GOT3 (cell line): ENCODE measurements around the gene HCN2.

ENCODE experiments used
- DNase-seq: peaks from one replicate; lab custom pipeline; 2025; ENCODE audit warnings: mixed read lengths; lab: John Stamatoyannopoulos, UW

Gene HCN2

DNA sequence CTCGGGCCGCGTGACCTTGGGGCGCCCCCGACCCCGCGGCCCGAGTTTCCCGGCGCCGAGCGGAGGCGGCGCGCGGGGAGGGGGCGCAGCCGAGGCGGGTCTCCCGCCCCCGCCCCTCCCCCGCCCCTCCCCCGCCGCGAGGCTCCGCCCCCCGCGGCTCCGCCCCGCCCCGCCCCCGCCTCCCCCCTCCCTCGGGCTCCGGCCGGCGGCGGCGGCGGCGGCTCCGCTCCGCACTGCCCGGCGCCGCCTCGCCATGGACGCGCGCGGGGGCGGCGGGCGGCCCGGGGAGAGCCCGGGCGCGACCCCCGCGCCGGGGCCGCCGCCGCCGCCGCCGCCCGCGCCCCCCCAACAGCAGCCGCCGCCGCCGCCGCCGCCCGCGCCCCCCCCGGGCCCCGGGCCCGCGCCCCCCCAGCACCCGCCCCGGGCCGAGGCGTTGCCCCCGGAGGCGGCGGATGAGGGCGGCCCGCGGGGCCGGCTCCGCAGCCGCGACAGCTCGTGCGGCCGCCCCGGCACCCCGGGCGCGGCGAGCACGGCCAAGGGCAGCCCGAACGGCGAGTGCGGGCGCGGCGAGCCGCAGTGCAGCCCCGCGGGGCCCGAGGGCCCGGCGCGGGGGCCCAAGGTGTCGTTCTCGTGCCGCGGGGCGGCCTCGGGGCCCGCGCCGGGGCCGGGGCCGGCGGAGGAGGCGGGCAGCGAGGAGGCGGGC lies at the start of gene HCN2:
Gene HCN2, plus strand, starts transcription at position 189 of the 703 bp plus-strand sequence. Its CDS starts 65 bp downstream, at position 254.
- DNase-seq = no peak

GRCh38 chr19:540867-541637 lies 48.6 kb upstream of the HCN2 start:
- DNase-seq = no peak

DNA sequence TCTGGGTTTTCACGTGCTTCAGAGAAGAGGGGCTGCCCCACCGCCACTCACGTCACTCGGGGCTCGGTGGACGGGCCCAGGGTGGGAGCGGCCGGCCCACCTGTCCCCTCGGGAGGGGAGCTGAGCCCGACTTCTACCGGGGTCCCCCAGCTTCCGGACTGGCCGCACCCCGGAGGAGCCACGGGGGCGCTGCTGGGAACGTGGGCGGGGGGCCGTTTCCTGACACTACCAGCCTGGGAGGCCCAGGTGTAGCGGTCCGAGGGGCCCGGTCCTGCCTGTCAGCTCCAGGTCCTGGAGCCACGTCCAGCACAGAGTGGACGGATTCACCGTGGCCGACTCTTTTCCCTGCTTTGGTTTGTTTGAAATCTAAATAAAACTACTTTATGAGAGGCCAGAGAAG lies 48.0 kb upstream of the HCN2 start:
- no peak for DNase-seq

- no peak for DNase-seq
Observed at GRCh38 chr19:542173-542866, 47.4 kb upstream of the HCN2 start.

GRCh38 chr19:543910-544608 lies 45.6 kb upstream of the HCN2 start, which contains the start of gene GZMM:
GZMM (plus strand) TSS chr19:544053; CDS start chr19:544072, 19 bp downstream.
- DNase-seq = no peak

DNA sequence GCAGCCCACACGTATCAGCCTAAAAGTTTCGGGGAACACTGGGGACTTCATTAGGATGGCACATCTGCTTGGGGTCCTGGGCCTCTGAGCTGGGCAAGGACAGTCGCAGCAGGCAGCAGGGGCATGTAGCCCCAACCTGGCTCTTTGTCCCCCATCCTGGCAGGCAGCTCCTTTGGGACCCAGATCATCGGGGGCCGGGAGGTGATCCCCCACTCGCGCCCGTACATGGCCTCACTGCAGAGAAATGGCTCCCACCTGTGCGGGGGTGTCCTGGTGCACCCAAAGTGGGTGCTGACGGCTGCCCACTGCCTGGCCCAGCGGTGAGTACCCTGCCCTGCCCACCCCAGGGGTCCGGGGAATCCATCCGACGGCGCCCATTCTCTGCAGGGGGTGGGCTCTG lies 42.6 kb upstream of the HCN2 start:
- DNase-seq = no peak

GRCh38 chr19:547836-548720 lies 41.6 kb upstream of the HCN2 start:
- DNase-seq = no peak

DNA sequence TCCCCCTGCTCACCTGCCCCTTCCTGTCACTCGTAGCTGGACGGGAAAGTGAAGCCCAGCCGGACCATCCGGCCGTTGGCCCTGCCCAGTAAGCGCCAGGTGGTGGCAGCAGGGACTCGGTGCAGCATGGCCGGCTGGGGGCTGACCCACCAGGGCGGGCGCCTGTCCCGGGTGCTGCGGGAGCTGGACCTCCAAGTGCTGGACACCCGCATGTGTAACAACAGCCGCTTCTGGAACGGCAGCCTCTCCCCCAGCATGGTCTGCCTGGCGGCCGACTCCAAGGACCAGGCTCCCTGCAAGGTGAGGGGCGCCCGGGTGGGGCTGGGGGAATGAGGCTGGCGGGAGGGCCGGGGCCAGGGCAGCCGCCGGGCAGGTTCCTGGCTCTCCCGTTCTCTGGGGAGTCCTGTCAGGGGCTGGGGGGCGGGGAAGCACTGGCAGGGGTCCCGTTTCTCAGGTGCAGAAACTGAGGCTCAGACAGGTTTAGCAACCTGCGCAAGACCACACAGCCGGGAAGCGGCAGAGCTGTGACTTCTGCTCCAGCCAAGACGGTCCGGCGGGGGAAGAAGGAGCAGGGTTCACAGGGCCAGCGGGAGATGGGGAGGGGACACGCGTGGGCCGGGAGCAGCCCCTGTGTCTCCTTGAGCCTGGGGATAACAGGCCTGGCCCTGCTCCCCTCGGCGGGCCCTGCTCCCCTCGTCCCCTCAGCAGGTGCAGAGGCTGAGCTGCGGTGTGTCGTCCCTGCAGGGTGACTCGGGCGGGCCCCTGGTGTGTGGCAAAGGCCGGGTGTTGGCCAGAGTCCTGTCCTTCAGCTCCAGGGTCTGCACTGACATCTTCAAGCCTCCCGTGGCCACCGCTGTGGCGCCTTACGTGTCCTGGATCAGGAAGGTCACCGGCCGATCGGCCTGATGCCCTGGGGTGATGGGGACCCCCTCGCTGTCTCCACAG lies 40.5 kb upstream of the HCN2 start:
- no peak for DNase-seq

- no peak for DNase-seq
Observed at GRCh38 chr19:554817-555216, 34.9 kb upstream of the HCN2 start.

GRCh38 chr19:555474-555808 lies 34.2 kb upstream of the HCN2 start:
- DNase-seq = no peak

DNA sequence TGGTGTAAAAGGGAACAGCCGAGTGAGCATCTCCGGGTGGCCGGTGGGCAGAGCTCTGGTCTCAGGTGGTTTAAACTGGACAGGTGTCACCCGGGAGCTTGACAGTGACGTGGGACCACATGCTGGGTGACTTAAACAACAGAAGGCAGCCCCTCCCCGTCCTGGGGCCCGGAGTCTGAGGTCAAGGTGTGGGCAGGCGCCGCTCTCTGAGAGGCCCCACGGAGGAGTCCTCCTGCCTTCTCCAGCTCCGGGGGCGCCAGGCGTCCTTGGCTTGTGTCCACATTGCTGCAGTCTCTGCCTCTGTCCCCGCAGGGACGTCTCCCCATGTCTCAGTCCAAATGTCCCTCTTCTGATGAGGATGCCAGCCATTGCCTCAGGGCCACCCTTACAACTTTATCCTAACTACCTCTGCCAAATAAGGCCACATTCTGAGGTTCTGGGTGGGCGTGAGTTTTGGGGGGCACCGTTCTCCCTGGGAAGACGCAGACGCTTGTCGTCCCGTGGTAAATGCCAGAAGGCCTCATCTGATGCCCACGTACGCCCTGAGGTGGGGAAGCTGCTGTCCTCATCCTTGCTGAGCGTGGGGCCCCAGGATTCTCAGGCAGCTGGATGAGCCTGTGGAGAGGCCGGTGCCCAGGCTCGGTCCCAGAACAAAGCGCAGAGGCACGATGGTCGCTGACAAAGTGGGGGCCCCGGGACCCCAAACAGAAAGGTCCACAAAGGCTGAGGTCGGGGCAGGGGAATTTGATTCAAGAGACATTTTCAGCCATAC lies 32.9 kb upstream of the HCN2 start:
- DNase-seq = no peak

DNA sequence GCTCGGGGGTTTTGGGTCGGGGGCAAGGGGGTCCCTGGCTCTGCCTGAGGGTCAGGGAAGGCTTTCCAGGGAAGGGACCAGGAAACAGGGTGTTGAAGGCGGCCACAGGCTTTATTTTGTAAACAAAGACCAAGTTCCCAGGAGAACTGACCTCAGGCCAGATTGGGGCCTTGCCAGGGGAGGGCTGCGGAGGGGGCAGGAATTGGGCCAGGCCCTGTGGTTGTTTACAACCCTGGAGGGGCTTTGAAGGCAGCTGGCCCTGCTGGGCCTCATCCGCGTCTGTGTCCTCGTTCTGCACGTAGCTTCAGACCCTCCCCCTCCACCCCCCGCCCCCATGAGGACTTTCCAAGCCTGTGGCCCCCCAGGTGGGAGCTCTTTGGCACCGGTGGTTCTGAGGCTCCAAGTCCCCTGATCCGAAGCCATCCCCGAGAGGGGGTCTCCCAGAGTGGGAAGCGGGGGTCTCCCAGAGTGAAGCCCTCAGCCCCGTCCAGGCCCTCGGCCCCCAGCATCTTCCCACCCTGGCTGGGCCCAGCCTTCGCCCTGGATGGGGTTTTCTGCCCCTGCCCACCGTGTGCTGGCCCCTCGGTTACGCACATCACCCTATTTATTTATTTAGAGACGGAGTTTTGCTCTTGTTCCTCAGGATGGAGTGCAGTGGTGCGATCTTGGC lies 30.8 kb upstream of the HCN2 start:
- no peak for DNase-seq

DNA sequence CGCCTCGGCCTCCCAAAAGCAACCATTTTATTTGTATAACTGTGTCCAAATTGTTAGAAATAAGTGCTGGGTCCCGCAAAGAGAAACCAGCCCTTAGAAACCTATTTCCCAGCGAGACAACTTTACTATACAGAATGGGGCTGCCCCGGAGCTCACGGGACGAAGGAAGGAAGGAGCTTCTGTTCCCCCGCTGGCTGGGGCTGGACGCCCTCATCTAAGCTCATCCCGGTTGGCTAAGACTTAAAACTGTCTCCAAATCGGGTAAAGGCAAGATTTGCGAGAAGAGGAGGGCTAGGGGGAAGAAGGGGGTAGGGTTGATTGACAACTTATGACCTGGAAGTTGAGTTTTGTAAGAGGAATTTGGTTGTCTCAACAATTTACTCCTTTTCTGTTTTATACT lies 29.6 kb upstream of the HCN2 start:
- DNase-seq = no peak

- DNase-seq = no peak
Observed at GRCh38 chr19:566403-566802, 23.3 kb upstream of the HCN2 start.

- DNase-seq = no peak
Observed at GRCh38 chr19:566844-567243, 22.8 kb upstream of the HCN2 start.

GRCh38 chr19:567296-567900 lies 22.3 kb upstream of the HCN2 start:
- DNase-seq = no peak

GRCh38 chr19:570251-570686 lies 19.4 kb upstream of the HCN2 start:
- DNase-seq = no peak

DNA sequence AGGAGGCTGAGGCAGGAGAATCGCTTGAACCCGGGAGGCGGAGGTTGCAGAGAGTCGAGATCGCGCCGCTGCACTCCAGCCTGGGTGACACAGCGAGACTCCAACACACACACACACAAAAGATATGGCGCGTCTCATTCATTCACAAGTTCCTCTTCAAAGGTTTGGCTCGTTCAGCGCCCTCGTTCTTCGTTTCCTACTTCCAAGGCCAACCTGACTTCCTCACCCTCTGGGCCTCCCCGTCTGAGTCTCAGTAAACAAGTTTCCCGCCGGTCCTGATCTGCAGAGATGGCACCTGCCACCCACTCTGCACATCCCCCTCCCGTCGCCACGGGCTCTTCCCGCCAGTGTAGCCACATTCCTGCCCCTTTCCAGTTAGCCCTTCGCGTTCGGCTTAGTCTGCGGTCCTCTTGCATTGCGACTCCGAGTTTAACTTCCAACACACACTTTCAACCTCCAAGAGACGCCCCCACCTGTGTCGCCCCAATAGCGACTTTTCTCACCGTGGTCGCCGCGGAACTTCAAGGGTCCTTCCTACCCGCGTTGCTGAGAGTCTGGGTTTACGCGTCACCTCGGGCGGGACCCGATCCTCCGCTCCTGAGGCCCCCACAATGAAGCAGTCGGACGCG lies 18.6 kb upstream of the HCN2 start:
- DNase-seq = no peak
